ENCODE results near the gene MTHFD2L.

The MTHFD2L gene

GRCh38 chr4:74133786-74134499, 24.0 kb upstream of the MTHFD2L start:
- no peak for DNase-seq (ENCODE audit: low read depth)
- peak; percentile 87 for TF ChIP-seq CTCF (IDR thresholded peaks at IDR 0.05; ENCODE audit: control insufficient read depth, extremely low read depth, insufficient read depth)
- H3K4me3 ChIP-seq (ENCODE audit: low read depth, low read length) = no peak overlapping the region

DNA sequence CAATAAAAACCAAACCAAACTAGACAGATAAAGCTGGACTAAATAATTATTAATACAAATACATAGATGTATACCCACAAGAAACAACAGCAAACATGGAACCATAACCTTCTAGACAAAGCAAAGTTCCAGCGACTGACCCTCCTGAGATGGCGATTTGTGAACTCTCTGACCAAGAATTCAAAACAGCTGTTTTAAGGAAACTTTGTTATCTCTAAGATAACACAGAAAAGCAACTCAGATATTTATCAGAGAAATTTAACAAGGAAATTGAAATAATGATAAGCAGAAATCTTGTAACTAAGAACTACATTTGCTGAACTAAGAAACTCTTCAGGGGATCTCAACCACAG, 23.4 kb upstream of the MTHFD2L start:
- TF ChIP-seq CTCF (IDR thresholded peaks at IDR 0.05; ENCODE audit: control insufficient read depth, extremely low read depth, insufficient read depth) = no peak
- no peak overlapping the region for H3K4me3 ChIP-seq (ENCODE audit: low read depth, low read length)
- DNase-seq (ENCODE audit: low read depth) = no peak

- DNase-seq (ENCODE audit: low read depth) = no peak
- H3K4me3 ChIP-seq (ENCODE audit: low read depth, low read length) = no peak overlapping the region
- TF ChIP-seq CTCF (IDR thresholded peaks at IDR 0.05; ENCODE audit: control insufficient read depth, extremely low read depth, insufficient read depth) = no peak
Measured at GRCh38 chr4:74146581-74147129, 11.3 kb upstream of the MTHFD2L start.

- DNase-seq (ENCODE audit: low read depth) = no peak
- no peak for TF ChIP-seq CTCF (IDR thresholded peaks at IDR 0.05; ENCODE audit: control insufficient read depth, extremely low read depth, insufficient read depth)
- no peak overlapping the region for H3K4me3 ChIP-seq (ENCODE audit: low read depth, low read length)
Measured at GRCh38 chr4:74148205-74148604, 9.7 kb upstream of the MTHFD2L start.

- H3K4me3 ChIP-seq (ENCODE audit: low read depth, low read length) = no peak overlapping the region
- DNase-seq (ENCODE audit: low read depth) = no peak
- no peak for TF ChIP-seq CTCF (IDR thresholded peaks at IDR 0.05; ENCODE audit: control insufficient read depth, extremely low read depth, insufficient read depth)
Measured at GRCh38 chr4:74152836-74153235, 5.1 kb upstream of the MTHFD2L start.

DNA sequence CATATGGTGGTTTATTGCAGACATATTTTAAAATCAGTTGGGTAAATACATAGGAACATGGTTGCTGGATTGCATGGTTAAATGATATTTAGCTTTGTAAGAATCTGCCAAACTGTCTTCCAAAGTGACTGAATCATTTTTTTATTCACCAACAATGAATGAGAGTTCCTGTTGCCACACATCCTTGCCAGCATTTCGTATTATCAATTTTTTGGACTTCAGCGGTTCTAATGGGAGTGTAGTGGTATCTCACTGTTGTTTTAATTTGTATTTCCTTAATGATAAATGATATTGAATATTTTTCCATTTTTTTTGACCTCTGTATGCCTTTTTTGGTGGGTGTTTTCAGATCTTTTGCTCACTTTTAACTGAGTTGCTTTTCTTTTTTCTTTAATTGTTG, 1.4 kb upstream of the MTHFD2L start:
- no peak overlapping the region for H3K4me3 ChIP-seq (ENCODE audit: low read depth, low read length)
- TF ChIP-seq CTCF (IDR thresholded peaks at IDR 0.05; ENCODE audit: control insufficient read depth, extremely low read depth, insufficient read depth) = no peak

DNA sequence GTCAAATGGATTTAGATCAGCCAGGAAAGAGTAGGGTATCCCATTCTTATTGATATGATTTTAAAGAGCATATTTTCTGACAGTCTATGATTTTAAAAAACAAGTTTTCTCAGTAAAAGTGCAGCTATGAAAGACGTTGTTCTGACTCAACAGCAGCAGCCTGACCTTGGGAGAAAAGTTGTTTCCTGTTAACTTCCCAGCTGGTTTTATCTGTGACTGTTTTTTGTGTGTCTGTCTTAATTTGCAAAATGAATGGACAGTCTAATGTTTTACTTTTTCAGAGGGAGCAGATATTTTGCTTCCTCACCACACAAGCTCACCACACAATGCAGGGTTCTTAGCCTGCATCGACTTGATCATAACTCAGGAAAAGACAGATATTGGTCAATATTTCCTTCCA, 764 bp upstream of the MTHFD2L start:
- peak overlapping the region; percentile 82 for H3K4me3 ChIP-seq (ENCODE audit: low read depth, low read length)
- no peak for DNase-seq (ENCODE audit: low read depth)
- TF ChIP-seq CTCF (IDR thresholded peaks at IDR 0.05; ENCODE audit: control insufficient read depth, extremely low read depth, insufficient read depth) = no peak

More for the DNA sequence above, 1.4 kb upstream of the MTHFD2L start:
- no peak for DNase-seq (ENCODE audit: low read depth)

All from LNCaP clone FGC (cell line).